Glutamatergic neuron (in vitro differentiated cells): Measurements from ENCODE around the gene MTPN. TPM values are rescaled to one million over a fixed set of nuclear protein-coding genes. Genes with fewer than 3 reads are reported as not detected.
A peak's percentile ranks its signal among the peaks of the same experiment; 100 is the strongest.

ENCODE experiments used
- DNase-seq: peaks from one replicate; pipeline ENCODE4 v3.0.0; 2022
- H3K27ac Mint-ChIP-seq: one replicate; pipeline ENCODE4 v1.8.0; 2020; ENCODE audit warnings: mild to moderate bottlenecking, mixed read lengths, inconsistent platforms; ENCODE audit not compliant: unreplicated experiment
- H3K27me3 Mint-ChIP-seq: one replicate; pipeline ENCODE4 v1.8.0; 2020; ENCODE audit warnings: mild to moderate bottlenecking, moderate library complexity, mixed read lengths, inconsistent platforms; ENCODE audit not compliant: unreplicated experiment
- H3K36me3 Mint-ChIP-seq: one replicate; pipeline ENCODE4 v1.8.0; 2020; ENCODE audit warnings: mild to moderate bottlenecking, mixed read lengths, inconsistent platforms; ENCODE audit not compliant: unreplicated experiment
- H3K4me1 Mint-ChIP-seq: one replicate; pipeline ENCODE4 v1.8.0; 2020; ENCODE audit warnings: mild to moderate bottlenecking, low read depth, mixed read lengths, inconsistent platforms; ENCODE audit not compliant: unreplicated experiment
- H3K4me3 Mint-ChIP-seq: one replicate; pipeline ENCODE4 v1.8.0; 2020; ENCODE audit warnings: mild to moderate bottlenecking, mixed read lengths, inconsistent platforms; ENCODE audit not compliant: unreplicated experiment
- H3K9me3 Mint-ChIP-seq: one replicate; pipeline ENCODE4 v1.8.0; 2020; ENCODE audit warnings: mild to moderate bottlenecking, moderate library complexity, mixed read lengths, inconsistent platforms; ENCODE audit not compliant: unreplicated experiment
- CTCF ChIP-seq: fragments of 200-600 bp; sonication (generic); IDR thresholded peaks from one replicate; pipeline ENCODE4 v1.5.0; 2021; ENCODE audit not compliant: partially characterized antibody, unreplicated experiment
- total RNA-seq: library from RNA; stranded (reverse); fragmentation: NEBNext Ultra II Directional; extraction: Animal tissue kit (Norgen Biotek cat#: 25700); gene quantifications from one replicate; pipeline ENCODE4 v1.2.1, GENCODE V29; 2021; ENCODE audit not compliant: unreplicated experiment

Gene MTPN
- total RNA-seq, 1 donor from 2014 or later: 181 TPM

- no peak for DNase-seq
- Mint-ChIP-seq H3K27me3 (peaks cover 2% of the 10 kb centered on the region), H3K4me3 (no peak overlapping the region), H3K36me3 (no peaks in the 10 kb centered on the region), H3K9me3 (peaks cover 7% of the 10 kb centered on the region), H3K27ac (no peak overlapping the region), H3K4me1 (peaks cover 9% of the 10 kb centered on the region)
- no peak for TF ChIP-seq CTCF
Measured at GRCh38 chr7:135978624-135979023, 1.5 kb upstream of the MTPN start.

- H3K4me1 Mint-ChIP-seq: peaks cover 10% of the 10 kb centered on the region
- H3K36me3 Mint-ChIP-seq: no peaks in the 10 kb centered on the region
- H3K9me3 Mint-ChIP-seq: peaks cover 7% of the 10 kb centered on the region
- no peak overlapping the region for H3K27ac Mint-ChIP-seq
- peaks cover 2% of the 10 kb centered on the region for H3K27me3 Mint-ChIP-seq
- peak overlapping the region; percentile 96 for H3K4me3 Mint-ChIP-seq
- DNase-seq: no peak
- no peak for TF ChIP-seq CTCF
Measured at GRCh38 chr7:135977742-135978066, 545 bp upstream of the MTPN start.

- Mint-ChIP-seq H3K4me3 (peak overlapping the region; percentile 96), H3K9me3 (peaks cover 7% of the 10 kb centered on the region), H3K27me3 (peaks cover 2% of the 10 kb centered on the region), H3K4me1 (peaks cover 13% of the 10 kb centered on the region), H3K27ac (peak overlapping the region; percentile 82), H3K36me3 (no peaks in the 10 kb centered on the region)
- no peak for DNase-seq
- no peak for TF ChIP-seq CTCF
Measured at GRCh38 chr7:135976312-135977006, 700 bp downstream of the MTPN start.

GRCh38 chr7:135975166-135975565, 2.0 kb downstream of the MTPN start:
- no peak for DNase-seq
- H3K27me3 Mint-ChIP-seq: peaks cover 2% of the 10 kb centered on the region
- H3K9me3 Mint-ChIP-seq: peaks cover 7% of the 10 kb centered on the region
- H3K36me3 Mint-ChIP-seq: no peaks in the 10 kb centered on the region
- H3K4me3 Mint-ChIP-seq: no peak overlapping the region
- TF ChIP-seq CTCF: no peak
- H3K27ac Mint-ChIP-seq: no peak overlapping the region
- peaks cover 16% of the 10 kb centered on the region for H3K4me1 Mint-ChIP-seq

GRCh38 chr7:135974667-135975066, 2.5 kb downstream of the MTPN start:
- Mint-ChIP-seq H3K27ac (no peak overlapping the region), H3K4me3 (peak overlapping the region; percentile 53), H3K4me1 (peaks cover 16% of the 10 kb centered on the region), H3K9me3 (peaks cover 7% of the 10 kb centered on the region), H3K27me3 (peaks cover 2% of the 10 kb centered on the region), H3K36me3 (no peaks in the 10 kb centered on the region)
- no peak for DNase-seq
- no peak for TF ChIP-seq CTCF
